GM12873 (cell line): ENCODE data around the gene NSFL1C.
A peak's percentile ranks its signal among the peaks of the same experiment; 100 is the strongest.

Source experiments
- CTCF ChIP-seq: IDR thresholded peaks from 2 replicates; pipeline ENCODE4 v1.5.1; 2012; ENCODE audit warnings: low read depth, mild to moderate bottlenecking, moderate library complexity, low read length, control low read depth; ENCODE audit not compliant: insufficient read depth; ENCODE audit errors: missing control alignments

The NSFL1C gene

GRCh38 chr20:1478566-1478965 lies 11.9 kb upstream of the NSFL1C start:
- no peak for TF ChIP-seq CTCF

- TF ChIP-seq CTCF, result no peak
Observed at GRCh38 chr20:1477896-1478490, 11.3 kb upstream of the NSFL1C start.

DNA sequence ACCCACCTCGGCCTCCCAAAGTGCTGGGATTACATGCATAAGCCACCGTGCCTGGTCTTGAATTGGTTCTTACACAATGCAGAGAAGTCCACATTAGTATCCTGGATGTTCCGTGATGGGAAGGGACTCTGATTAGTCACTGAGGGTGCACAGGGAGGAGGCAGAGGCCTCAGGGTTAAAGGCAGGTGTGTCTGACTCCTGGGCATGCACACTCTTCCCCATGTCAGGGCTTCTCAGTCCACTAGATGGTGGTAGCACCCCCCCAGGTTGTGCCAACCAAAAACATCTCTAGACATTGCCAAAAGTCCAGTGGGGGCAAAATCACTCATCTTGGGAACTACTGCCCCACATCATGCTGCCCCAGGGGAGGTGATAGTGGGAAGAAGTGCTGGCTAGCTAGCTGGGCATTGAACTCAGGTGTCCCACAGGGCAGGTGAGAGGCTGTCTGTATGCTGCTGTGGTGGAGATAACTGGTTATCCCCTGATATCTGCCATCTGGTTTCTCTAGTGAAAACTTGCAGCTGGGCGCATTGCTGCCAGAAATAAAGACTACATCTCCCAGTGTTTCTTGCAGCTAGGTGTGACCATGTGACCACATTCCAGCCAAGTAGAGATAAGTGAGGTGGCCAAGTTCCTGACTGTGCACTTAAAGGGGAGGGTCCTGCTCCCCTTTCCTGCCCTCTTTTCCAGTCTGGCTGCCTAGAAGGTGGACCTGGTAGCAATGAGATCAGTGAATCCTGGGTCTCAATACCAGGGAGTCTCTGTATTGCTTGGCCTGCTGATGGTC lies 8.4 kb upstream of the NSFL1C start:
- TF ChIP-seq CTCF, result peak; percentile 40

- TF ChIP-seq CTCF, result no peak
Observed at GRCh38 chr20:1474325-1474724, 7.7 kb upstream of the NSFL1C start.

GRCh38 chr20:1473246-1474220 lies 6.9 kb upstream of the NSFL1C start:
- no peak for TF ChIP-seq CTCF

- TF ChIP-seq CTCF, result no peak
Observed at GRCh38 chr20:1472556-1473245, 6.1 kb upstream of the NSFL1C start.

- TF ChIP-seq CTCF, result no peak
Observed at GRCh38 chr20:1471242-1471641, 4.6 kb upstream of the NSFL1C start.
